Occipital lobe (tissue), 2 donors: ENCODE results near the gene ZSCAN26. TPM values are rescaled to one million over a fixed set of nuclear protein-coding genes. Genes with fewer than 3 reads are reported as not detected.
A peak's percentile ranks its signal among the peaks of the same experiment; 100 is the strongest.

Experiments used
- DNase-seq: peaks from one replicate; lab custom pipeline; 2025; lab: John Stamatoyannopoulos, UW
- total RNA-seq: library from RNA; depleted of rRNA; stranded (reverse); fragments of >200 nt; gene quantifications from one replicate; pipeline ENCODE4 v1.2.3, GENCODE V29; 2014

ZSCAN26 gene
- 40.7 TPM for total RNA-seq

- peak; percentile 69 for DNase-seq
These were observed at the start of gene ZSCAN26 for GRCh38 chr6:28266962-28267694. Gene ZSCAN26 (plus strand): TSS chr6:28267143. CDS start chr6:28271920, 4,777 bp downstream.

GRCh38 chr6:28217890-28218289 lies 49.1 kb upstream of the ZSCAN26 start:
- DNase-seq = no peak

GRCh38 chr6:28218312-28219248 lies 48.4 kb upstream of the ZSCAN26 start:
- peak; percentile 18 for DNase-seq

- DNase-seq = no peak
These were observed 46.4 kb upstream of the ZSCAN26 start for GRCh38 chr6:28220257-28221133.

GRCh38 chr6:28224131-28225055 lies 42.5 kb upstream of the ZSCAN26 start:
- DNase-seq = no peak

- peak; percentile 60 for DNase-seq
These were observed 41.7 kb upstream of the ZSCAN26 start, which contains the start of gene ZSCAN9 for GRCh38 chr6:28225056-28225834. Gene ZSCAN9 (plus strand): TSS chr6:28225275. CDS start chr6:28227085, 1,810 bp downstream.

- DNase-seq = no peak
These were observed 40.5 kb upstream of the ZSCAN26 start for GRCh38 chr6:28226460-28226859.

GRCh38 chr6:28232785-28233184 lies 34.2 kb upstream of the ZSCAN26 start:
- DNase-seq = no peak

GRCh38 chr6:28235912-28236452 lies 31.0 kb upstream of the ZSCAN26 start:
- no peak for DNase-seq

GRCh38 chr6:28239636-28240035 lies 27.3 kb upstream of the ZSCAN26 start:
- DNase-seq = no peak

- no peak for DNase-seq
These were observed 26.5 kb upstream of the ZSCAN26 start for GRCh38 chr6:28240471-28240870.

- DNase-seq = no peak
These were observed 23.0 kb upstream of the ZSCAN26 start for GRCh38 chr6:28243946-28244345.

GRCh38 chr6:28245206-28245941 lies 21.6 kb upstream of the ZSCAN26 start:
- no peak for DNase-seq

- no peak for DNase-seq
These were observed 18.0 kb upstream of the ZSCAN26 start for GRCh38 chr6:28248916-28249315.

GRCh38 chr6:28250747-28251146 lies 16.2 kb upstream of the ZSCAN26 start:
- no peak for DNase-seq

- peak; percentile 15 for DNase-seq
These were observed 15.3 kb upstream of the ZSCAN26 start for GRCh38 chr6:28251661-28252008.

- peak; percentile 39 for DNase-seq
These were observed 14.7 kb upstream of the ZSCAN26 start, which contains the start of gene ZKSCAN4 for GRCh38 chr6:28252009-28252975. Gene ZKSCAN4 (minus strand): TSS chr6:28252269. CDS start chr6:28251980, 289 bp downstream.
